ENCODE data around the gene GALNT9.

GALNT9 gene

DNA sequence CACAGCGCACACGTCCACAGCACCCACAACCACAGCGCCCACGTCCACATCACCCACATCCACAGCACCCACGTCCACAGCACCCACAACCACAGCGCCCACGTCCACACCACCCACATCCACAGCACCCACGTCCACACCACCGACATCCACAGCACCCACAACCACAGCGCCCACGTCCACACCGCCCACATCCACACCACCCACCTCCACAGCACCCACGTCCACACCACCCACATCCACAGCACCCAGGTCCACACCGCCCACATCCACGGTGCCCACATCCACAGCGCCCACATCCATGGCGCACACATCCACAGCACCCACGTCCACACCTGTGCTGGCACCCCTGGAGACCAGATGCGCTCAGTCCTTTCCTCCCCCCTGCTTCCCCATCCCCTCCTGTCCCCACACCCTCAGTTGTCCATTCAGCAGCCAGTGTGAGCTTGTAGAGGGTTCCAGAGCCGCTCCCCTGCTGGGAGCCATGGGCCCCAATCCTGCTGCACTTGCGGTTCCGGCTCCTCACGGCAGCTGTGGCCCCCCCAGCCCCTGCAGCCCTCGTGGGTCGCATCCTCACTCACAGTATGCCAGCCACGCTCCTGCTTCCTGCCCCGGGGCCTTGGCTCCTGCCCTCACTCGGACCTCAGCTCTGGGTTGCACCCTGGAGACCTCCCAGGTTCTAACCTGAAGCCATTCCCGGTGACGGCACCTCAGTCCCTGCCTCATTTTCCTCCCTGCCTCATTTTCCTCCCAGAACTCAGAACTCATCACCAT, 37.8 kb downstream of the GALNT9 start:
- H3K9me3 ChIP-seq (ENCODE audit: low read length): peaks cover 1% of the 10 kb centered on the region
- H3K4me3 ChIP-seq (ENCODE audit: low read length): no peak overlapping the region
- peaks cover 15% of the 10 kb centered on the region for H3K27me3 ChIP-seq (ENCODE audit: insufficient read depth, low read length)
- no peak overlapping the region for H2AFZ ChIP-seq (ENCODE audit: low read depth, low read length)
- no peaks in the 10 kb centered on the region for H3K36me3 ChIP-seq (ENCODE audit: insufficient read depth, low read length)
- H3K4me1 ChIP-seq (ENCODE audit: insufficient read depth, low read length): no peaks in the 10 kb centered on the region

DNA sequence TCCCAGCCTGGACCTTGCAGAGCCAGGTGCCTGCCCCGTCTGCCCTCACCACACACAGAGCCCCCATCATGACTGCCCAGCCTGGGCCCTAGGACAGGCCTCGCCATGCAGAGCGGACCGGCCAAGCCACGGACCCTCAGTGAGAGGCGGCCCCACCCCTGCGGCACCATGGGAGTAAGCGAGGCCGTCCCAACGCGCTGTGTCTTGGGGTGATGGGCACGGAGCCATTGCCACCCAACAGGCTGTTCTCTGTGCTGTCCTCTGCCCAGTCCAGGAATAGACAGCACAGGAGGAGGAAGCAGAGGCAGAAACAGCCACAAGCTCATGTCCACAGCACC, 39.2 kb downstream of the GALNT9 start:
- Histone ChIP-seq H3K4me1 (ENCODE audit: insufficient read depth, low read length) (no peaks in the 10 kb centered on the region), H3K4me3 (ENCODE audit: low read length) (no peak overlapping the region), H2AFZ (ENCODE audit: low read depth, low read length) (no peak overlapping the region), H3K27me3 (ENCODE audit: insufficient read depth, low read length) (peaks cover 28% of the 10 kb centered on the region), H3K9me3 (ENCODE audit: low read length) (peaks cover 1% of the 10 kb centered on the region), H3K36me3 (ENCODE audit: insufficient read depth, low read length) (no peaks in the 10 kb centered on the region)

DNA sequence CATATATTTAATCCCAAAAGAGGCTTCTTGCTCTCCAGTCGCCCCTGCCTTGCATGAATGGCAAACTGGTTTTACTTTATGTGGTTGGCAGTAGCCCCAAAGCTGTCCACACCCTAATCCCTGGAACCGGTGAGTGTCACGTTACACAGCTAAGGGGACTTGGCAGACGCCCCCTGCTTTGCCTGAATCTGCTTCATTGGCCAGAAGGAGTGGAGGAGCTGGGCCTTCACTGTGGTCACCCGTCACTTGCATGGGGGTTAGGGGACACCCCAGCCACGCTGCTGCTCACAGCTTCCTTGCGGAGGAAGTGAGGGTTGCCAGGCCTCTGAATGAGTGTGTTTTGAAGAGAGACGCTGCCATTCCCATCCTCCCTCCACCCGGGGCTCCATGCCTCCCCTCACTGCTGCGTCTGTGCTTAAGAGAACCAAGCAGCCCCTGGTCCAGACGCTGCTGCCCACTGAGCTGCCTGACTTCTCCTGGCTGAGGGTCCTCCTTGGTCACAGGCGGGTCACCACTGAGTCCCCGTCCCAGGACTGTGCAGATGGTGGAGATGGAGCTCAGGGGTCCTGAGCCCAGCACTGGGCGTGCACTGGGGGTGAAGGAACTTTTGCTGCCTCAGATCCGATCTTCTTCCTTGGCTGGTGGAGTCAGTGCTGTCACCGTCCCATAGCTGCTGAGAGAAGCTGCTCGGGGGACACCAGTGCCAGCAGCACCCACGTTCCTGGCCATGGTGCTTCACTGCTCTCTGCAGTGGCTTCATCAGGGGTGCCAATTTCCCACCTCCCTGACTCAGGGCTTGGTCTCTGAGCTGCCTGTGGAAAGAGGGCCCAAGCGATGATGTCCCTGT, 39.8 kb downstream of the GALNT9 start:
- Histone ChIP-seq H3K36me3 (ENCODE audit: insufficient read depth, low read length) (no peaks in the 10 kb centered on the region), H3K9me3 (ENCODE audit: low read length) (peaks cover 1% of the 10 kb centered on the region), H2AFZ (ENCODE audit: low read depth, low read length) (no peak overlapping the region), H3K4me3 (ENCODE audit: low read length) (no peak overlapping the region), H3K4me1 (ENCODE audit: insufficient read depth, low read length) (no peaks in the 10 kb centered on the region), H3K27me3 (ENCODE audit: insufficient read depth, low read length) (peaks cover 33% of the 10 kb centered on the region)

DNA sequence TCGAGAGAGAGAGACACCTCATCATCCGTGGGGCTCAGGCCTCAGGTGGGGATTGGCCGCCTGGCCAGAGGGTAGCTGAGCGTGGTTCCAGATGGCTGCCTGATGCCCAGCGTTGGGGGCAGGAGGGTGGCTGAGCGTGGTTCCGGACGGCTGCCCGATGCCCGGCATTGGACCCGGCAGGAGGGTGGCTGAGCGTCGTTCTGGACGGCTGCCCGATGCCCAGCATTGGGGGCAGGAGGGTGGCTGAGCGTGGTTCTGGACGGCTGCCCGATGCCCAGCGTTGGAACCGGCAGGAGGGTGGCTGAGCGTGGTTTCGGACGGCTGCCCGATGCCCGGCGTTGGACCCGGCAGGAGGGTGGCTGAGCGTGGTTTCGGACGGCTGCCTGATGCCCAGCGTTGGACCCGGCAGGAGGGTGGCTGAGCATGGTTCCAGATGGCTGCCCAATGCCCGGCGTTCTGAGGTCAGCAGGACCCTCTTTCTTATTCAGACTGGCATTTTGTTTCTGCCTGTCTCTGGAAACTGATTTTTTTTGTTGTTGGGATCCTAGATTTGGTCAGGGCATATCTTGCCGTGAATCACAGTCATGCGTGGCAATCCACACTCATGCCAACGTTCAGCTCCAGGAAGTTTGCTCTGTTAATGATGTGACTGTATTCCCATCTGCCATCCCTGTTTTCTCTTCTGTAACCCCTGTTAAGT, 40.7 kb downstream of the GALNT9 start:
- Histone ChIP-seq H3K4me1 (ENCODE audit: insufficient read depth, low read length) (no peaks in the 10 kb centered on the region), H3K27me3 (ENCODE audit: insufficient read depth, low read length) (peaks cover 40% of the 10 kb centered on the region), H3K4me3 (ENCODE audit: low read length) (no peak overlapping the region), H3K36me3 (ENCODE audit: insufficient read depth, low read length) (no peaks in the 10 kb centered on the region), H3K9me3 (ENCODE audit: low read length) (peaks cover 1% of the 10 kb centered on the region), H2AFZ (ENCODE audit: low read depth, low read length) (no peak overlapping the region)

DNA sequence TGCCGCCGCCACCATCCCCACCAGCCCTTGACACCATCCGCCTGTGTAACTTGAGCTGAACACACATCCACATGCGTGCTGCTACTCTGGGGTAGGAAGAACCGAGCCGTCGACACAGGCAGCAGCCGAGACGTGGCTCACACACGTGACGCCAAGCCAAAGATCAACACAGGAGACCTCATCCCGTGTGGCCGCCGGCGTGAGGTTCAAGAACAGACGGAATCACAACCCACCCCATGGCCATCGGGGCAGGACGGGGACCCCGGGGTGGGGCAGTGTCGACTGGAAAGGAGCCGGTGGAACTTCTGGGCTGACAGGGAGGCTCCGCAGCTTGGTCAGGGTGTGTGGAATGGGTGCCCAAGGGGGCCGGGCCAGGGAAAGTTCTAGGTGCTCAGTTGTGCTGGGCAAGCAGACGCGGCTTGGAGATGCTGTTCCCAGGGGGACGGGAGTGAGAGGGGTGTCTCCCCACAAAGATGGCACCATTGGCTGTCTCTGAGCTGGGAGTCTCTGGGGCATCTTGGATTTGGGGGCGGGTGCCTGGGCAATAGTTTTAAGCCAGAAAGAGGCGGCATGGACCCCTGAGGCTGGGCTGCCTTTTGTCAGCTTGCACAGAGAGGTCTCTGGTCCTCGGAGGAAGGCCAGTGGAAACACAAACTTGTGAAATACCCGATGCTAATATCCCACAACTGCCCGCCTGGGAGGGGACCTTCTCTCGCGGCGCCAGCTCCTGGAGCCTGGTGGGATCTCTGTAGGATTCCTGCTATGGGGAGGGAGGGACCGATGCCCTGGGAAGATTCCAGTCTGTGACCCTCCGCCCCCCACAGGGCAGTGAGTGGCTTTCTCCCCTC, 41.8 kb downstream of the GALNT9 start:
- Histone ChIP-seq H3K27me3 (ENCODE audit: insufficient read depth, low read length) (peaks cover 46% of the 10 kb centered on the region), H3K4me3 (ENCODE audit: low read length) (no peak overlapping the region), H2AFZ (ENCODE audit: low read depth, low read length) (no peak overlapping the region), H3K9me3 (ENCODE audit: low read length) (peaks cover 1% of the 10 kb centered on the region), H3K36me3 (ENCODE audit: insufficient read depth, low read length) (no peaks in the 10 kb centered on the region), H3K4me1 (ENCODE audit: insufficient read depth, low read length) (no peaks in the 10 kb centered on the region)

DNA sequence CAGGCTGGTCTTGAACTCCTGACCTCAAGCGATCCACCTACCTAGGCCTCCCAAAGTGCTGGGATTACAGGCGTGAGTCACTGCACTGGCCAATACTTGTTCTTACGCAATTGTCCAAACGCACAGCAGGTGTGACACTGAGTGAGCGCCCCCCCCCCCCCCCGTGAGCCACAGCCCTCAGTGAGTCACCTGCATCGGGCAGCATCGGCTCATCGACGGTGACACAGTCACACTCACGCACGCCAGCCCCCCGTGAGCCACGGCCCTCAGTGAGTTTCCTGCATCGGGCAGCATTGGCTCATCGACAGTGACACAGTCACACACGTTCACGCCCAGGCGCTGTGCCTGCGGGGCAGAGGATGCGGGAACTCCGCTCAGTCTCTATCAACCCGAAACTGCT, 42.5 kb downstream of the GALNT9 start:
- peaks cover 1% of the 10 kb centered on the region for H3K9me3 ChIP-seq (ENCODE audit: low read length)
- peaks cover 52% of the 10 kb centered on the region for H3K27me3 ChIP-seq (ENCODE audit: insufficient read depth, low read length)
- no peaks in the 10 kb centered on the region for H3K36me3 ChIP-seq (ENCODE audit: insufficient read depth, low read length)
- no peaks in the 10 kb centered on the region for H3K4me1 ChIP-seq (ENCODE audit: insufficient read depth, low read length)
- no peak overlapping the region for H3K4me3 ChIP-seq (ENCODE audit: low read length)
- no peak overlapping the region for H2AFZ ChIP-seq (ENCODE audit: low read depth, low read length)

DNA sequence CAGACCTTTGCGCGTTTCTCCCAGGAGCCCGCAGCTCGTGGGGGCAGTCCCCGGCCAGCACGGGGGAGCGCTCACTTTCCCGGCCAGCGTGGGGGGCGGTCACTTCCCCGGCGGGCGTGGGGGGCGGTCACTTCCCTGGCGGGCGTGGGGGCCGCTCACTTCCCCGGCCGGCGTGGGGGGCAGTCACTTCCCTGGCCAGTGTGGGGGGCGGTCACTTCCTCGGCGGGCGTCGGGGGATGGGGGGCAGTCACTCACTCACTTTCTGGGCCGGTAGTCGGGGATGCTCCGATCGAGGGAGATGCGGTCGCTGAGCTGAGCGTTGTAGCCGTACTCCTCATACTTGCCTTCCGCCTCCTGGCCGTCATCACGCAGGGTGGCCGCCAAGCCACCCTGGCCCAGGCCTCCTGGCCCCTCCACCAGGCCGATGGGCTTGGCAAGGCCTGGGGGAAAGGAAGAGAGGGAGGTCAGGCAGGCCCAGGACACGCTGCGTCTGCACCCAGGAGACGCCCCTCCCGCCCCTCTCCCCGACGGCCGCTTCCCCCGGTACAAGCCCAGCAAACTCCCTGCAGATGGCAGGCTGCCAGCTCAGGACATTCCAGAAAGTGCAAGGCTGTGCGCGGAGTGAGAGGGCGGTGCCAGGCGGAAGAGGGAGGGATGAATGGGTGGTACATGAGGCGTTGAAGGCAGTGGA, 43.3 kb downstream of the GALNT9 start:
- no peak overlapping the region for H3K4me3 ChIP-seq (ENCODE audit: low read length)
- H3K27me3 ChIP-seq (ENCODE audit: insufficient read depth, low read length): peaks cover 52% of the 10 kb centered on the region
- H3K9me3 ChIP-seq (ENCODE audit: low read length): no peaks in the 10 kb centered on the region
- H2AFZ ChIP-seq (ENCODE audit: low read depth, low read length): no peak overlapping the region
- no peaks in the 10 kb centered on the region for H3K4me1 ChIP-seq (ENCODE audit: insufficient read depth, low read length)
- no peaks in the 10 kb centered on the region for H3K36me3 ChIP-seq (ENCODE audit: insufficient read depth, low read length)

DNA sequence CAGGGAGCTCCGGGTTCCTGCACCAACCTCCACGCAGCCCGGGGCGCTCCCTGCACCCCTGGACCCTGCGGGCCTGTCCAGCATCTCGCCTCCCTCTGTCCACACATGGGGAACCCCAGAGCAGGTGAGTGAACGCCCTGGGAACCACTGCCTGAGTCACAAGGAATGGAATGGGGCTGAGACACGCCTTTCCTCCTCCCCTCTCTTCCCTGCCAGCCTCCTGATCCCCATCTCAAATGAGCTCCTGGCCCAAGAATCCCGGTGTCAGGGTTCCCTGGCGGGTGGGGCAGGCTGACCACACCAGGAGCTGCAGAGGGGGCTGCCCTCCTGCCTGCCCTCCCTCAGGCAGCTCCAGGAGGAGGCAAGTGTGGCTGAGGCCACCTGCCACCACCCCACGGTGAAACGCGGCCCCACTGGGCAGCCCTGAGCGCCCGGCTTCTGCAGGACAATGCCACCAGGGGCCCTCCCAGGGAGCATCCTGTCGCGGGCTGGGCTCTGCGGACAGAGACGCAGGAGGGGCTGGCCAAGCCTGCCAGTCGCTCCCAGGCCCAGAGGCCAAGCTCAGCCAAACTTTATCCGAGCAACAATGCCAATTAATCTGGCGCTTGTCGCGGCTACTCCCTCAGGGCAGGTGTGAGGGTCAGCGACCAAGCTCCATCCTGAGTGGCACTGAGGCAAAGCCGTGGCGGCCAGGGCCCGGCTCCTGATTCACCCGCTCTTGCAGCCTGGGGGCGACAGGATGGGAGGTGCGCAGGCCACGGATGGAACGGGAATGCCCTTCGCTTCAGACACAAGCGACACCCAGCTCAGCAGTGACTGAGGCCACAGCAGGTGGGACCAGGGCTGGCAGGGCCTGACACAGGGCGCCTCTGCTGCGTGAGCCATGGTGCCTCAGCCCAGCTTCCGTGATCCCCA, 44.3 kb downstream of the GALNT9 start:
- Histone ChIP-seq H3K27me3 (ENCODE audit: insufficient read depth, low read length) (peaks cover 52% of the 10 kb centered on the region), H3K4me1 (ENCODE audit: insufficient read depth, low read length) (no peaks in the 10 kb centered on the region), H3K9me3 (ENCODE audit: low read length) (no peaks in the 10 kb centered on the region), H2AFZ (ENCODE audit: low read depth, low read length) (no peak overlapping the region), H3K36me3 (ENCODE audit: insufficient read depth, low read length) (no peaks in the 10 kb centered on the region), H3K4me3 (ENCODE audit: low read length) (no peak overlapping the region)

DNA sequence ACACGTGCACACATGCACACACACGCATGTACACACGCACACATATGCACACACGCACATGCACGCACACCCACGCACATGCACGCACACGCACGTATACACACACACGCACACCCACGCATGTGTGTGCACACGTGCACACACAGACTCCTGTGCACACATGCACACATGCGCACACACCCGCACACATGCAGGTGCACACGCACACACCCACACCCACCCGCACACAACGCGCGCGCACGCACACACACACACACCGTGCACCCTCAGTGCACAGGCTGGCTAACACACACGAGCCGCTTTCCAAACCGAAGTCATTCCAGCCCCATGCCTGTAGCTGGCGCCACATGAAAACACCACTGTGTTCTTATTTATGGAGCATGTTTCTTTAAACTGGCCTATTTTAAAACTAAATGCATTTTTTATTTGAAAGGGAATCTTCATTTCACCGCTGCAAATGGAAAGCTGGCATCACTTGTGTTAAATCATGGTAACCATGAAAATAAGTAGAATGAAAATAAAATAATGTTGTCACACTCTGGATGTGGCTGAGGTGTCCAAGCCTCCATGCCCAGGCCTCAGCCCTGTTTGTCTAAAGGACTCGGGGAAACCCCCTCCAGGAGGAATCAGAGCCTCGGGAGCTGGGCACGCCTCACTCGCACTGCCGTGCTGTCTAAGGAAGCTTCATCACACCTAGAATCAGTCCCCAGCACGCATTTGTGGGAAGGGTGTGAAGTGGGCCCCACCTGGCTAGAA, 45.1 kb downstream of the GALNT9 start:
- H2AFZ ChIP-seq (ENCODE audit: low read depth, low read length): no peak overlapping the region
- H3K9me3 ChIP-seq (ENCODE audit: low read length): no peaks in the 10 kb centered on the region
- peaks cover 53% of the 10 kb centered on the region for H3K27me3 ChIP-seq (ENCODE audit: insufficient read depth, low read length)
- no peaks in the 10 kb centered on the region for H3K4me1 ChIP-seq (ENCODE audit: insufficient read depth, low read length)
- H3K36me3 ChIP-seq (ENCODE audit: insufficient read depth, low read length): no peaks in the 10 kb centered on the region
- no peak overlapping the region for H3K4me3 ChIP-seq (ENCODE audit: low read length)

DNA sequence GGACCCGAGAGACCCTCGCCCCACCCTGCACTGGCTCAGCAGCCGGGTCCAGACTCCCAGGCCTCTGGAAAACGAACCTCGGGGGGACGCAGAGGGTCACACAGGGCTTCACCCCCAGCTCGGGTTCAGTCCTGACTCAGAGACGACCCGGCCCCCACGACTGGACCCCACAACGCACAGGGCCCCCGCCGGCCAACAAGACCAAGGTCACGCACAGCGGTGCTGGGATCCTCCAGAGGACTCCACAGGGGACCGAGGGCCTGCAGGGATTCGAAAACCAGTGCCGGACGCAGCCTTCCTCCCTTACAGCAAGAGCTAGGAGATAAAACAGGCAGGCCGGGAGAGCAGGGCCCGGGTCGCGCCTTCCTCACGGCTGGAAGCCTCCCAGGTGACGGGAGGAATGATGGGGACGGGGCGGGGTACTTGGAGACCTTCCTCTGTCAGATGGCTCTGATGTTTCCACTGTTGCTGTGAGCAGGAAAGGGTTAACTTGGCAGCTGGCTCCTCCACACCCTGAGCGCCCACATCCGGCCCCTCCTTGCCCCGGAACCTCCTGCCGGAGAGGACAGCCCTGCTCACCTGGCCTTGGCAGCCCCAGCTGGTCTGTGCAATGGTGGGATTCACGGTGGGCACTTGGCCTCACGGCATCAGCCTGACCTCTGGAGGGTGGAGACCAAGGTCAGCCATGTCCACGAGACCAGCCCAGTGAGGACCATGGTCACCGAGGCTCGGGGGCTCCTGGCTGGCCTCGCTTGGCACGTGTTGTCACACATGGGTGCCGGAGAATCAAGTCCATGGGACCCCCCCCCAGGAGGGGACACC, 46.2 kb downstream of the GALNT9 start:
- no peaks in the 10 kb centered on the region for H3K9me3 ChIP-seq (ENCODE audit: low read length)
- H3K36me3 ChIP-seq (ENCODE audit: insufficient read depth, low read length): no peaks in the 10 kb centered on the region
- H3K4me3 ChIP-seq (ENCODE audit: low read length): no peak overlapping the region
- peaks cover 57% of the 10 kb centered on the region for H3K27me3 ChIP-seq (ENCODE audit: insufficient read depth, low read length)
- H3K4me1 ChIP-seq (ENCODE audit: insufficient read depth, low read length): no peaks in the 10 kb centered on the region
- no peak overlapping the region for H2AFZ ChIP-seq (ENCODE audit: low read depth, low read length)

All from neuron (in vitro differentiated cells).